ENCODE results near the gene CD69.

Gene CD69

DNA sequence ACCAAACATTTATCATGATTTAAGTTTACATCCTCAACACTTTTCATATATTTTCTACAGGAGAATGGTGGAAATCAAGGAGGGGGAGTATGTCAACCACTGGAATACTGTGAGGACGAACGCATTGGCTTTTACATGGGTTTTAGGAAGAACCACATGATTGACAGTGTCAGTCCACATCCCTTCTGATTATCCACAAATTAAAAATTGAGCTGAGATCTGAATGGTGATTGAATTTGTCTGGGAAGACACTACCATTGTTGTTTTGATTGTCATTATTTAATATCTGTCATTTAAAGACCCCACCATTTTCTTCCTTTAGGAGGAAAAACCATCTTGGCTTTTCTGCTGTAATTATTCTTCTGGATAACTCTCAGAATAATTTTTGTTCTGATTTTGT, 35.2 kb upstream of the CD69 start:
- no peak overlapping the region for H3K4me3 ChIP-seq (ENCODE audit: low read length)
- H3F3A ChIP-seq (ENCODE audit: control insufficient read depth, insufficient read depth): peaks cover 6% of the 10 kb centered on the region
- H3K4me2 ChIP-seq (ENCODE audit: low read length): no peak overlapping the region
- peaks cover 25% of the 10 kb centered on the region for H3K4me1 ChIP-seq (ENCODE audit: control insufficient read depth, low read length)
- no peak for TF ChIP-seq EZH2phosphoT487 (IDR thresholded peaks at IDR 0.05; ENCODE audit: borderline replicate concordance, low read length)
- no peak overlapping the region for H3K27ac ChIP-seq (ENCODE audit: low read depth, low read length)
- H3K27me3 ChIP-seq (ENCODE audit: control insufficient read depth, low read length): peaks cover 67% of the 10 kb centered on the region
- H3K9me2 ChIP-seq (replicated peaks; ENCODE audit: control insufficient read depth, low read length): no peaks in the 10 kb centered on the region
- H3K9me3 ChIP-seq (ENCODE audit: control insufficient read depth, insufficient read depth, low read length): no peaks in the 10 kb centered on the region
- no peaks in the 10 kb centered on the region for H4K20me1 ChIP-seq (ENCODE audit: control insufficient read depth, insufficient read depth, low read depth, low read length)
- no peaks in the 10 kb centered on the region for H3K36me3 ChIP-seq (ENCODE audit: control insufficient read depth, low read length)
- H3K79me2 ChIP-seq (ENCODE audit: control insufficient read depth, low read length): no peaks in the 10 kb centered on the region

- Histone ChIP-seq H3K4me3 (ENCODE audit: low read length) (peak overlapping the region; percentile 16; the same call in 1 of the 2 replicates), H3K4me2 (ENCODE audit: low read length) (peak overlapping the region; percentile 49), H3K9me2 (replicated peaks; ENCODE audit: control insufficient read depth, low read length) (no peaks in the 10 kb centered on the region), H3K79me2 (ENCODE audit: control insufficient read depth, low read length) (no peaks in the 10 kb centered on the region), H4K20me1 (ENCODE audit: control insufficient read depth, insufficient read depth, low read depth, low read length) (no peaks in the 10 kb centered on the region), H3K27ac (ENCODE audit: low read depth, low read length) (peak overlapping the region; percentile 32; the same call in 1 of the 2 replicates), H3F3A (ENCODE audit: control insufficient read depth, insufficient read depth) (peaks cover 6% of the 10 kb centered on the region), H3K9me3 (ENCODE audit: control insufficient read depth, insufficient read depth, low read length) (peaks cover 4% of the 10 kb centered on the region; the same call in 1 of the 2 replicates), H3K36me3 (ENCODE audit: control insufficient read depth, low read length) (no peaks in the 10 kb centered on the region), H3K27me3 (ENCODE audit: control insufficient read depth, low read length) (peaks cover 71% of the 10 kb centered on the region), H3K4me1 (ENCODE audit: control insufficient read depth, low read length) (peaks cover 25% of the 10 kb centered on the region)
- TF ChIP-seq EZH2phosphoT487 (IDR thresholded peaks at IDR 0.05; ENCODE audit: borderline replicate concordance, low read length): no peak
- TF ChIP-seq, protein P1, sequence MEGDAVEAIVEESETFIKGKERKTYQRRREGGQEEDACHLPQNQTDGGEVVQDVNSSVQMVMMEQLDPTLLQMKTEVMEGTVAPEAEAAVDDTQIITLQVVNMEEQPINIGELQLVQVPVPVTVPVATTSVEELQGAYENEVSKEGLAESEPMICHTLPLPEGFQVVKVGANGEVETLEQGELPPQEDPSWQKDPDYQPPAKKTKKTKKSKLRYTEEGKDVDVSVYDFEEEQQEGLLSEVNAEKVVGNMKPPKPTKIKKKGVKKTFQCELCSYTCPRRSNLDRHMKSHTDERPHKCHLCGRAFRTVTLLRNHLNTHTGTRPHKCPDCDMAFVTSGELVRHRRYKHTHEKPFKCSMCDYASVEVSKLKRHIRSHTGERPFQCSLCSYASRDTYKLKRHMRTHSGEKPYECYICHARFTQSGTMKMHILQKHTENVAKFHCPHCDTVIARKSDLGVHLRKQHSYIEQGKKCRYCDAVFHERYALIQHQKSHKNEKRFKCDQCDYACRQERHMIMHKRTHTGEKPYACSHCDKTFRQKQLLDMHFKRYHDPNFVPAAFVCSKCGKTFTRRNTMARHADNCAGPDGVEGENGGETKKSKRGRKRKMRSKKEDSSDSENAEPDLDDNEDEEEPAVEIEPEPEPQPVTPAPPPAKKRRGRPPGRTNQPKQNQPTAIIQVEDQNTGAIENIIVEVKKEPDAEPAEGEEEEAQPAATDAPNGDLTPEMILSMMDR (IDR thresholded peaks at IDR 0.05; ENCODE audit: low read depth, low read length, poor library complexity, severe bottlenecking): no peak
Observed at GRCh38 chr12:9794484-9795093, 33.9 kb upstream of the CD69 start.

DNA sequence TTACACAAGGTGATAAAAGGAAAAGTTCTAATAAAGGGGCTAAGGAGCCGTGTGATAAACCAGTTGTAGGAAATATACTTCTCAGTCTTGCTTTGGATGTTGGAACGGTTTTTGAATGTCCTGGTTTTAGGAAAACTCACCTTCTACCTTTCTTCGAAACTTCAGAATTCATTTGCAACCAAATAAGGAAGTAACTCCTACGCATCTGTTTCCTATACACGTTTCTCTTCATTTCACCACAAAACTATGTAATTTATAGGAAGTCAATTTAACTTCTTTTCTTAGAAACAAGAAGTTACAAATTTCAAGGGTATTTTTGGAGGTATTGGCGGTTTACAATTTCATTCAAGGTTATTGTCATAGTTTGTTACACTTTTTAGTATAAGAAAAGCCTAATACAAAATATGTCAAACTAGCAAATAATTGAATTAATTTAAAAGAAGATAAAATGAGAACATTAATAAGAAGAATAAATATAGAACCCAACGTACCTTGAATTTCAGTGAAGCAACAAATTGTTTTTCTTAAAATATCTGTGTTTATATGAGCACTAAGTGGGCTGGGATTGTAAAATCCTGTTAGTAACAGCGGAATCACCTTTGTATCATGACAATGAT, 33.2 kb upstream of the CD69 start:
- H3K79me2 ChIP-seq (ENCODE audit: control insufficient read depth, low read length): no peaks in the 10 kb centered on the region
- no peaks in the 10 kb centered on the region for H4K20me1 ChIP-seq (ENCODE audit: control insufficient read depth, insufficient read depth, low read depth, low read length)
- H3F3A ChIP-seq (ENCODE audit: control insufficient read depth, insufficient read depth): peaks cover 6% of the 10 kb centered on the region
- no peaks in the 10 kb centered on the region for H3K9me2 ChIP-seq (replicated peaks; ENCODE audit: control insufficient read depth, low read length)
- H3K9me3 ChIP-seq (ENCODE audit: control insufficient read depth, insufficient read depth, low read length): peaks cover 4% of the 10 kb centered on the region; the same call in 1 of the 2 replicates
- H3K27me3 ChIP-seq (ENCODE audit: control insufficient read depth, low read length): peaks cover 77% of the 10 kb centered on the region
- TF ChIP-seq EZH2phosphoT487 (IDR thresholded peaks at IDR 0.05; ENCODE audit: borderline replicate concordance, low read length): no peak
- TF ChIP-seq, protein P1 (IDR thresholded peaks at IDR 0.05; ENCODE audit: low read depth, low read length, poor library complexity, severe bottlenecking): no peak
- H3K36me3 ChIP-seq (ENCODE audit: control insufficient read depth, low read length): no peaks in the 10 kb centered on the region
- peaks cover 25% of the 10 kb centered on the region for H3K4me1 ChIP-seq (ENCODE audit: control insufficient read depth, low read length)
- peak overlapping the region; percentile 32; the same call in 1 of the 2 replicates for H3K27ac ChIP-seq (ENCODE audit: low read depth, low read length)
- peak overlapping the region; percentile 16; the same call in 1 of the 2 replicates for H3K4me3 ChIP-seq (ENCODE audit: low read length)
- peak overlapping the region; percentile 49 for H3K4me2 ChIP-seq (ENCODE audit: low read length)

Measured in DOHH2 (cell line).